IMR-90 (cell line): ENCODE data around the gene APOBEC3F. TPM values are rescaled to one million over a fixed set of nuclear protein-coding genes. Genes with fewer than 3 reads are reported as not detected.

Experiments used
- ATAC-seq: fragments of 200-7000 bp; cut with Tn5 transposase; 2 replicates; pipeline ENCODE4 v1.9.1; 2020; ENCODE audit warnings: low read depth, mild to moderate bottlenecking, moderate library complexity
- BruUV-seq: library from RNA; stranded (reverse); fragments of 400-500 nt; replicated peaks from 2 replicates; lab custom pipeline; 2021; lab: Mats Ljungman, UMichigan
- CTCF ChIA-PET: fragments of 300-600 bp; formaldehyde crosslinking; extraction: SDS; loops from one replicate; lab custom pipeline; 2021; ENCODE audit warnings: antibody characterized with exemption; lab: Yijun Ruan, JAX
- POLR2A ChIA-PET: fragments of 300-600 bp; sonication (Branson Sonifier 250); formaldehyde crosslinking; loops from one replicate; lab custom pipeline; 2022; ENCODE audit warnings: antibody characterized with exemption; ENCODE audit not compliant: unreplicated experiment; lab: Charles Lee
- DNase-seq: peaks from one replicate; pipeline ENCODE4 v3.0.0; 2013
- H2AFZ ChIP-seq: replicated peaks from 2 replicates; pipeline ENCODE3; 2013; ENCODE audit warnings: low read length, mild to moderate bottlenecking; ENCODE audit not compliant: poor library complexity
- H2AK5ac ChIP-seq: 2 replicates; pipeline ENCODE4 v1.6.1; 2013; ENCODE audit warnings: low read depth, low read length, inconsistent platforms
- H2AK9ac ChIP-seq: replicated peaks from 2 replicates; pipeline ENCODE3; 2013; ENCODE audit warnings: mild to moderate bottlenecking, low read depth, low read length, moderate library complexity; ENCODE audit not compliant: poor library complexity
- H2BK120ac ChIP-seq: 2 replicates; pipeline ENCODE4 v1.6.1; 2013; ENCODE audit warnings: low read depth, low read length, inconsistent platforms
- H2BK15ac ChIP-seq: 3 replicates; pipeline ENCODE4 v1.6.1; 2013; ENCODE audit warnings: low read depth, low read length, inconsistent platforms
- H2BK20ac ChIP-seq: 2 replicates; pipeline ENCODE4 v1.6.1; 2013; ENCODE audit warnings: low read depth, mild to moderate bottlenecking, inconsistent platforms, low read length, moderate library complexity
- H2BK5ac ChIP-seq: 2 replicates; pipeline ENCODE4 v1.6.1; 2013; ENCODE audit warnings: mild to moderate bottlenecking, low read depth, low read length, inconsistent platforms; ENCODE audit not compliant: poor library complexity, severe bottlenecking
- H3K14ac ChIP-seq: replicated peaks from 2 replicates; pipeline ENCODE4 v1.6.1; 2013; ENCODE audit warnings: low read depth, low read length, inconsistent platforms
- H3K18ac ChIP-seq: 2 replicates; pipeline ENCODE4 v1.6.1; 2013; ENCODE audit warnings: low read depth, low read length, control low read depth
- H3K23ac ChIP-seq: 2 replicates; pipeline ENCODE4 v1.6.1; 2013; ENCODE audit warnings: low read depth, low read length, inconsistent platforms
- H3K27ac ChIP-seq: 2 replicates; pipeline ENCODE4 v1.5.1; 2013; ENCODE audit warnings: mild to moderate bottlenecking, control low read depth, low read length; ENCODE audit not compliant: insufficient read depth
- H3K27me3 ChIP-seq: 2 replicates; pipeline ENCODE4 v1.6.1; 2013; ENCODE audit warnings: low read length; ENCODE audit not compliant: control insufficient read depth, insufficient read depth
- H3K36me3 ChIP-seq: 2 replicates; pipeline ENCODE4 v1.6.1; 2013; ENCODE audit warnings: low read length, mixed read lengths; ENCODE audit not compliant: control insufficient read depth, insufficient read depth
- H3K4ac ChIP-seq: 2 replicates; pipeline ENCODE4 v1.6.1; 2013; ENCODE audit warnings: low read depth, low read length, inconsistent platforms
- H3K4me1 ChIP-seq: 2 replicates; pipeline ENCODE4 v1.6.1; 2013; ENCODE audit warnings: low read length, mixed read lengths; ENCODE audit not compliant: control insufficient read depth, insufficient read depth
- H3K4me2 ChIP-seq: 2 replicates; pipeline ENCODE4 v1.6.1; 2013; ENCODE audit warnings: low read depth, mild to moderate bottlenecking, control low read depth, low read length, moderate library complexity
- H3K4me3 ChIP-seq: 2 replicates; pipeline ENCODE4 v1.5.1; 2013; ENCODE audit warnings: low read depth, mild to moderate bottlenecking, control low read depth, low read length, moderate library complexity; ENCODE audit not compliant: insufficient read depth
- H3K56ac ChIP-seq: 2 replicates; pipeline ENCODE4 v1.6.1; 2013; ENCODE audit warnings: low read length, inconsistent platforms; ENCODE audit not compliant: insufficient read depth; ENCODE audit errors: extremely low read depth
- H3K79me1 ChIP-seq, 2 experiments: 2 replicates each; pipeline ENCODE4 v1.6.1; 2013; ENCODE audit warnings: low read length in 2 of 2, inconsistent platforms in 1 of 2, low read depth in 1 of 2
- H3K9ac ChIP-seq: 2 replicates; pipeline ENCODE4 v1.6.1; 2013; ENCODE audit warnings: low read depth, low read length, control low read depth
- H3K9me1 ChIP-seq: 2 replicates; pipeline ENCODE4 v1.6.1; 2013; ENCODE audit warnings: low read length, inconsistent platforms; ENCODE audit not compliant: insufficient read depth
- H3K9me3 ChIP-seq: 2 replicates; pipeline ENCODE4 v1.6.1; 2013; ENCODE audit warnings: low read length; ENCODE audit not compliant: control insufficient read depth, insufficient read depth
- H4K20me1 ChIP-seq: 2 replicates; pipeline ENCODE4 v1.6.1; 2013; ENCODE audit warnings: low read length, inconsistent platforms; ENCODE audit not compliant: insufficient read depth
- H4K5ac ChIP-seq: 2 replicates; pipeline ENCODE4 v1.6.1; 2013; ENCODE audit warnings: mild to moderate bottlenecking, low read depth, low read length, control low read depth
- H4K8ac ChIP-seq, 2 experiments: 2 replicates each; pipeline ENCODE4 v1.6.1; 2013; ENCODE audit warnings: low read depth in 2 of 2, low read length in 2 of 2, control low read depth in 1 of 2, inconsistent platforms in 1 of 2
- H4K91ac ChIP-seq: 2 replicates; pipeline ENCODE4 v1.6.1; 2013; ENCODE audit warnings: low read depth, low read length, inconsistent platforms; ENCODE audit not compliant: insufficient read depth
- BHLHE40 ChIP-seq: fragments of 150-350 bp; IDR thresholded peaks from 2 replicates; pipeline ENCODE4 v1.6.1; 2016; ENCODE audit warnings: mild to moderate bottlenecking, low read depth, low read length
- CEBPB ChIP-seq: IDR thresholded peaks from 2 replicates; pipeline ENCODE4 v1.6.1; 2012; ENCODE audit warnings: low read depth, low read length, improper control_type of control experiment
- ELK1 ChIP-seq: fragments of 150-350 bp; IDR thresholded peaks from 2 replicates; pipeline ENCODE4 v1.6.1; 2016; ENCODE audit warnings: low read depth, mild to moderate bottlenecking, low read length, moderate library complexity, borderline replicate concordance
- FOS ChIP-seq: fragments of 150-350 bp; IDR thresholded peaks from 2 replicates; pipeline ENCODE4 v1.6.1; 2016; ENCODE audit warnings: low read depth, low read length
- MAFK ChIP-seq: IDR thresholded peaks from 2 replicates; pipeline ENCODE4 v1.6.1; 2012; ENCODE audit warnings: low read depth, low read length, improper control_type of control experiment
- MAZ ChIP-seq: IDR thresholded peaks from 2 replicates; pipeline ENCODE4 v1.6.1; 2012; ENCODE audit warnings: low read depth, mild to moderate bottlenecking, low read length, improper control_type of control experiment, moderate library complexity, borderline replicate concordance
- RAD21 ChIP-seq: IDR thresholded peaks from 2 replicates; pipeline ENCODE4 v1.6.1; 2012; ENCODE audit warnings: low read length, improper control_type of control experiment
- RCOR1 ChIP-seq: IDR thresholded peaks from 2 replicates; pipeline ENCODE4 v1.6.1; 2012; ENCODE audit warnings: mild to moderate bottlenecking, low read length, improper control_type of control experiment; ENCODE audit not compliant: insufficient replicate concordance
- RFX5 ChIP-seq: IDR thresholded peaks from 2 replicates; pipeline ENCODE4 v1.8.0; 2012; ENCODE audit warnings: low read depth, mild to moderate bottlenecking, low read length, moderate library complexity
- SMC3 ChIP-seq: fragments of 150-350 bp; IDR thresholded peaks from 2 replicates; pipeline ENCODE4 v1.6.1; 2016; ENCODE audit warnings: low read depth, mild to moderate bottlenecking, antibody characterized with exemption, low read length, moderate library complexity
- USF2 ChIP-seq: fragments of 150-350 bp; IDR thresholded peaks from 2 replicates; pipeline ENCODE4 v1.6.1; 2017; ENCODE audit warnings: mild to moderate bottlenecking, antibody characterized with exemption, low read length, low read depth
- WGBS, 2 experiments: methylation state at CpG; one replicate each; pipeline versions ENCODE4 v1.1.5 to v1.1.7; 2013; ENCODE audit warnings: missing lambda C conversion rate in 2 of 2; ENCODE audit not compliant: insufficient read length in 1 of 2; ENCODE audit errors: extremely low coverage in 2 of 2; 5-methylcytosine and 5-hydroxymethylcytosine counted together
- dilution Hi-C: fragments of 300-500 bp; cut with HindIII; formaldehyde crosslinking; loops from one replicate; pipeline ENCODE4 v1.14.3; 2018; ENCODE audit warnings: low sequenced_read_pairs; ENCODE audit not compliant: unreplicated experiment
- in situ Hi-C: fragments of 300-500 bp; cut with MboI; formaldehyde crosslinking; loops from 3 replicates; pipeline ENCODE4 v1.14.3; 2019; ENCODE audit warnings: low sequenced_read_pairs, inconsistent platforms, mixed read lengths
- intact Hi-C: fragments of 100-400 bp; cut with micrococcal nuclease; formaldehyde crosslinking; loops from 2 replicates; pipeline ENCODE4 v1.10.0; 2022
- polyA plus RNA-seq, 3 experiments: library from polyadenylated mRNA; depleted of rRNA; stranded (reverse); fragments of >200 nt; gene quantifications; 2 replicates each; pipeline ENCODE4 v1.2.3, GENCODE V29; 2012; ENCODE audit warnings: low replicate concordance in 1 of 3
- total RNA-seq: library from RNA; depleted of rRNA; stranded (reverse); fragments of >200 nt; gene quantifications from 2 replicates; pipeline ENCODE4 v1.2.3, GENCODE V29; 2012

The APOBEC3F gene
- total and polyA plus RNA-seq, 2 of the 4 experiments (the other 2 are of a cell fraction) = 3.4 to 8.3 TPM

- Histone ChIP-seq H2AK5ac (peak overlapping the region; percentile 39; the same call in 1 of the 2 replicates), H2AK9ac (no peak overlapping the region), H2AFZ (no peak overlapping the region), H2BK20ac (no peak overlapping the region), H4K91ac (no peak overlapping the region), H2BK5ac (no peak overlapping the region), H2BK120ac (no peak overlapping the region), H4K8ac (no peak overlapping the region; a peak in 1 of 4 replicates), H3K4me2 (no peak overlapping the region), H3K9me1 (peaks cover 7% of the 10 kb centered on the region; the same call in 1 of the 2 replicates), H3K36me3 (no peaks in the 10 kb centered on the region), H3K9me3 (no peaks in the 10 kb centered on the region), H2BK15ac (no peak overlapping the region), H3K23ac (no peak overlapping the region), H3K18ac (no peak overlapping the region), H3K27ac (no peak overlapping the region), H3K56ac (no peak overlapping the region), H3K9ac (no peak overlapping the region), H4K20me1 (no peaks in the 10 kb centered on the region), H3K79me1 (peaks cover 8 to 30% of the 10 kb centered on the region in 2 experiments), H3K14ac (no peak overlapping the region), H3K4ac (no peak overlapping the region), H3K27me3 (no peaks in the 10 kb centered on the region), H3K4me3 (no peak overlapping the region), H4K5ac (no peak overlapping the region), H3K4me1 (peaks cover 5% of the 10 kb centered on the region)
- WGBS, 2 experiments = 83% methylated on average over 10 of the region's 29 CpGs; no CpG with 5 or more reads in 1 of the 2 experiments
- TF ChIP-seq MAFK (no peak), RAD21 (no peak), BHLHE40 (no peak), CEBPB (no peak), MAZ (no peak), USF2 (no peak), RCOR1 (no peak), ELK1 (no peak), RFX5 (no peak), SMC3 (no peak), FOS (no peak)
- ChIA-PET CTCF (no interaction called here), POLR2A (no interaction called here)
- BruUV-seq = no TSS peak
- no peak for DNase-seq
- intact Hi-C loops = no loop called here
- dilution Hi-C loops = no loop called here
- in situ Hi-C loops = loop anchor here (5.0 kb wide), 1 partner anchor 109 kb away; no protein-coding TSS in a partner anchor
- ATAC-seq = no peak
Observed at GRCh38 chr22:39012533-39013511, 27.8 kb upstream of the APOBEC3F start.
